Astrocyte (in vitro differentiated cells and primary cell): ENCODE results near the gene SLC36A4.
"Not testable (repeated sequence)": the region's sequence is repeated elsewhere in the genome, so short reads cannot be mapped to it uniquely, and the experiment has no call there.

Experiments used
- CTCF ChIP-seq: IDR thresholded peaks from 2 replicates; pipeline ENCODE4 v1.5.1; 2011; ENCODE audit warnings: low read depth, mild to moderate bottlenecking, inconsistent platforms, low read length, moderate library complexity; ENCODE audit not compliant: insufficient read depth
- EZH2 ChIP-seq: IDR thresholded peaks from 2 replicates; pipeline ENCODE4 v1.6.1; 2012; ENCODE audit warnings: mild to moderate bottlenecking, low read length, inconsistent platforms; ENCODE audit not compliant: insufficient read depth

- not testable (repeated sequence) for TF ChIP-seq CTCF, EZH2
These were observed 19.9 kb downstream of the SLC36A4 start for GRCh38 chr11:93177891-93178290.
